ENCODE measurements around the gene PARN.

- no peak for TF ChIP-seq EZH2 (IDR thresholded peaks at IDR 0.05)
- no peak for TF ChIP-seq POLR2AphosphoS5 (IDR thresholded peaks at IDR 0.05; ENCODE audit: borderline replicate concordance, low read depth, low read length)
These were observed 167.2 kb downstream of the PARN start for GRCh38 chr16:14462811-14463210.
